ENCODE data around the gene ASB4. TPM values are rescaled to one million over a fixed set of nuclear protein-coding genes. Genes with fewer than 3 reads are reported as not detected.

Gene ASB4
- polyA plus RNA-seq, 2 of the 4 experiments (the other 2 are of a cell fraction): 1.4 to 3.1 TPM

GRCh38 chr7:95569720-95570119 lies 84.0 kb downstream of the ASB4 start:
- no peak overlapping the region for H3K27ac ChIP-seq
- FAIRE-seq (peak; percentile 56), ATAC-seq (no peak), DNase-seq (ENCODE audit: low read depth in 1 of 2, low spot score in 1 of 2) (peak in 1 of 2 experiments; percentile 11)
- TF ChIP-seq NFE2L2 (conservative IDR thresholded peaks at IDR 0.05; ENCODE audit: low read length): peak; percentile 90
- no peak for TF ChIP-seq HEYL (CRISPR knock-in tag; IDR thresholded peaks at IDR 0.05)
- TF ChIP-seq HDAC2 (IDR thresholded peaks at IDR 0.05): no peak
- TF ChIP-seq MAFK (IDR thresholded peaks at IDR 0.05; ENCODE audit: partially characterized antibody): peak; percentile 94
- no peak overlapping the region for H3K4me2 ChIP-seq
- CTCF ChIA-PET: interaction anchor here (0.6 to 1.1 kb wide), 5 partner anchors 8 to 42 kb away, joined by 3 read pairs; no protein-coding TSS in a partner anchor
- H3K9me3 ChIP-seq: no peaks in the 10 kb centered on the region
- H3K4me1 ChIP-seq: peaks cover 4% of the 10 kb centered on the region; the same call in 1 of the 3 replicates
- H3K4me3 ChIP-seq: no peak overlapping the region
- POLR2A ChIA-PET: no interaction called here
- 56% methylated on average over 2 of the region's 2 CpGs for WGBS (ENCODE audit: missing lambda C conversion rate)

DNA sequence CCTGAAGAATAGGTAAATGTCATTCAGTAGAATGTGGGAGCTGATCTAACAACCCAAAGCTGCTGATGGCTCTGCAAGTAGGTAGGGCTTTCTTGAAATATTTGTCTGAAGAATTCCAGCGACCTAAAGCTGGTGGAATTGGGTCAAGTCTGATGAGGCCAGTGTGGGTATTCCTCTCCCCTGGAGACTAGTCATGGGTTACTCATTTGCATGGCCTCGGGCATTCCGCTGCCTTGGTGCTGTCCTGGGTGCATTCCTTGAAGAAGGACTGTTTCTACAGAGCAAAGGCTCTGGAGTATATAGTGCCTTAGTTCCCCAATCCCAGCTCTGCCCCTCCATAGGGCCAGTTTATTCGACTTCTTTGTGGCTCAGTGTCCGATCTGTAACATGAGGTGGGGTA lies 91.4 kb downstream of the ASB4 start:
- Histone ChIP-seq H3K4me2 (0 out of 3 replicates have a peak overlapping the region, but pooled peaks have one; percentile 8), H3K4me1 (peaks cover 6% of the 10 kb centered on the region; the same call in 2 of the 3 replicates), H3K9me3 (no peaks in the 10 kb centered on the region), H3K27ac (no peak overlapping the region), H3K4me3 (no peak overlapping the region)
- ATAC-seq (peak; percentile 39 to 54; a peak in 4 of 6 replicates), DNase-seq (ENCODE audit: low read depth in 1 of 2, low spot score in 1 of 2) (peak in 1 of 2 experiments; percentile 6), FAIRE-seq (no peak)
- POLR2A ChIA-PET: no interaction called here
- CTCF ChIA-PET: interaction anchor here (1.3 kb wide), 1 partner anchor 8 kb away, joined by 3 read pairs; no protein-coding TSS in a partner anchor
- WGBS (ENCODE audit: missing lambda C conversion rate): 37% methylated on average over 5 of the region's 5 CpGs
- TF ChIP-seq HOXA7 (CRISPR knock-in tag; IDR thresholded peaks at IDR 0.05): no peak
- no peak for TF ChIP-seq E2F6 (IDR thresholded peaks at IDR 0.05; ENCODE audit: borderline replicate concordance, low read depth)
- TF ChIP-seq RAD21 (conservative IDR thresholded peaks at IDR 0.05 in 1 of 2, IDR thresholded peaks at IDR 0.05 in 1 of 2): no peak
- no peak for TF ChIP-seq MAFK (IDR thresholded peaks at IDR 0.05; ENCODE audit: partially characterized antibody)
- TF ChIP-seq SMC3 (IDR thresholded peaks at IDR 0.05): no peak
- no peak for TF ChIP-seq ZC3H11A (IDR thresholded peaks at IDR 0.05)
- no peak for TF ChIP-seq BHLHE40 (IDR thresholded peaks at IDR 0.05; ENCODE audit: low read depth, low read length)
- TF ChIP-seq FOSB (CRISPR knock-in tag; IDR thresholded peaks at IDR 0.05): no peak

- 72% methylated on average over 3 of the region's 3 CpGs for WGBS (ENCODE audit: missing lambda C conversion rate)
- no peaks in the 10 kb centered on the region for H3K9me3 ChIP-seq
- peaks cover 6% of the 10 kb centered on the region; the same call in 2 of the 3 replicates for H3K4me1 ChIP-seq
- no peak overlapping the region for H3K4me3 ChIP-seq
- FAIRE-seq: no peak
- peak; percentile 50 for TF ChIP-seq MAFK (IDR thresholded peaks at IDR 0.05; ENCODE audit: partially characterized antibody)
- TF ChIP-seq HOXB5 (CRISPR knock-in tag; IDR thresholded peaks at IDR 0.05): no peak
- ChIA-PET POLR2A (no interaction called here), CTCF (interaction anchor here (0.9 to 1.3 kb wide), 2 partner anchors 9 to 108 kb away, joined by 3 read pairs; no protein-coding TSS in a partner anchor)
- H3K4me2 ChIP-seq: no peak overlapping the region
- no peak for ATAC-seq
- H3K27ac ChIP-seq: 0 out of 6 replicates have a peak overlapping the region, but pooled peaks of 1 of the 2 experiments have one; percentile 24
- DNase-seq (ENCODE audit: low read depth in 1 of 2, low spot score in 1 of 2): no peak
Observed at GRCh38 chr7:95578299-95578855, 92.6 kb downstream of the ASB4 start.

DNA sequence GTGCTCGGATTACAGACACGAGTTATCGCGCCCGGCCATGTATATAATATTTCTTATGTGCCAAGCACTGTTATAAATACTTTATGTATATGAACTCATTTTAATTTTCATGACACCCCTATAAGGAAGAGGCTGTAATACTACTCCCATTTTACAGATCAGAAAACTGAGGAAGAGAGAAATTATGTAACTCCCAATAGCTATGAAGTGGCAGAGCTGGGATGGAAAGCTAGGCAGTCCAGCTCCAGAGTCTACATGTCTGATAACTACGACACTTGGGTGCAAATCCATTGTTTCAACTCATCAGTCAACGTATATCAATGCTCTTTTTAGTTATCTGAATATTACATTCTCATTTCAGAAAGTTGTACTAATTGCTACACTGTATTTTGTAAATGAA lies 93.6 kb downstream of the ASB4 start:
- WGBS (ENCODE audit: missing lambda C conversion rate): 76% methylated on average over 7 of the region's 7 CpGs
- ChIA-PET POLR2A (no interaction called here), CTCF (interaction anchor here (0.9 kb wide), 1 partner anchor 107 kb away, joined by 3 read pairs; no protein-coding TSS in a partner anchor)
- FAIRE-seq: no peak
- DNase-seq (ENCODE audit: low read depth in 1 of 2, low spot score in 1 of 2): no peak
- H3K4me1 ChIP-seq: peaks cover 6% of the 10 kb centered on the region; the same call in 2 of the 3 replicates
- ATAC-seq: no peak
- H3K4me2 ChIP-seq: no peak overlapping the region
- H3K9me3 ChIP-seq: no peaks in the 10 kb centered on the region
- H3K27ac ChIP-seq: no peak overlapping the region
- no peak overlapping the region for H3K4me3 ChIP-seq
- TF ChIP-seq EHF (CRISPR knock-in tag; IDR thresholded peaks at IDR 0.05) (no peak), ATOH8 (CRISPR knock-in tag; IDR thresholded peaks at IDR 0.05; ENCODE audit: low read depth) (no peak), TP53 (CRISPR knock-in tag; IDR thresholded peaks at IDR 0.05) (no peak), TFCP2L1 (CRISPR knock-in tag; IDR thresholded peaks at IDR 0.05) (no peak)
